NCI-H748 treated with DMSO at 0.1 percent for 48 hours (cell line): ENCODE data around the gene PTGER4.

Source experiments
- DNase-seq: peaks from one replicate; lab custom pipeline; 2025; lab: John Stamatoyannopoulos, UW

The PTGER4 gene

GRCh38 chr5:40669606-40670390, 9.9 kb upstream of the PTGER4 start:
- no peak for DNase-seq

- no peak for DNase-seq
Observed at GRCh38 chr5:40672425-40672824, 7.3 kb upstream of the PTGER4 start.

GRCh38 chr5:40674661-40675235, 5.0 kb upstream of the PTGER4 start:
- DNase-seq, result no peak

- no peak for DNase-seq
Observed at GRCh38 chr5:40675396-40676133, 4.2 kb upstream of the PTGER4 start.

- peak; percentile 95 for DNase-seq
Observed at GRCh38 chr5:40676613-40677343, 2.9 kb upstream of the PTGER4 start.

GRCh38 chr5:40677456-40677855, 2.3 kb upstream of the PTGER4 start:
- no peak for DNase-seq

- DNase-seq, result no peak
Observed at GRCh38 chr5:40678026-40678425, 1.7 kb upstream of the PTGER4 start.

- peak; percentile 68 for DNase-seq
Observed at GRCh38 chr5:40678460-40679147, 1.1 kb upstream of the PTGER4 start.

GRCh38 chr5:40679148-40679912, 385 bp upstream of the PTGER4 start:
- DNase-seq, result peak; percentile 94

- DNase-seq, result no peak
Observed at GRCh38 chr5:40680741-40681362, 1.1 kb downstream of the PTGER4 start.

GRCh38 chr5:40681363-40682153, 1.8 kb downstream of the PTGER4 start:
- no peak for DNase-seq

GRCh38 chr5:40682154-40683017, 2.7 kb downstream of the PTGER4 start:
- no peak for DNase-seq

GRCh38 chr5:40683305-40683704, 3.6 kb downstream of the PTGER4 start:
- DNase-seq, result no peak

- DNase-seq, result no peak
Observed at GRCh38 chr5:40685193-40685592, 5.5 kb downstream of the PTGER4 start.

GRCh38 chr5:40685976-40686486, 6.3 kb downstream of the PTGER4 start:
- DNase-seq, result no peak

GRCh38 chr5:40687321-40687720, 7.6 kb downstream of the PTGER4 start:
- no peak for DNase-seq

- peak; percentile 96 for DNase-seq
Observed at GRCh38 chr5:40688127-40688761, 8.5 kb downstream of the PTGER4 start.

GRCh38 chr5:40688996-40689395, 9.3 kb downstream of the PTGER4 start:
- DNase-seq, result no peak
